HG02588 (cell line): ENCODE data around the gene ARHGEF28.

ENCODE experiments used
- ATAC-seq: cut with Tn5 transposase; IDR thresholded peaks from one replicate; pipeline ENCODE4 v1.9.1; 2021; ENCODE audit warnings: mild to moderate bottlenecking, moderate library complexity; ENCODE audit not compliant: unreplicated experiment

The ARHGEF28 gene

GRCh38 chr5:73619606-73620333 lies 6.2 kb upstream of the ARHGEF28 start:
- no peak for ATAC-seq

GRCh38 chr5:73620334-73620687 lies 5.7 kb upstream of the ARHGEF28 start:
- no peak for ATAC-seq

- no peak for ATAC-seq
Observed at GRCh38 chr5:73623060-73623459, 2.9 kb upstream of the ARHGEF28 start.

- no peak for ATAC-seq
Observed at GRCh38 chr5:73623901-73624404, 2.0 kb upstream of the ARHGEF28 start.

GRCh38 chr5:73624888-73625287 lies 1.1 kb upstream of the ARHGEF28 start:
- ATAC-seq: no peak

- ATAC-seq: no peak
Observed at GRCh38 chr5:73625372-73625943, 538 bp upstream of the ARHGEF28 start.

- no peak for ATAC-seq
Observed at GRCh38 chr5:73626814-73627313, 868 bp downstream of the ARHGEF28 start.

- no peak for ATAC-seq
Observed at GRCh38 chr5:73629456-73629855, 3.5 kb downstream of the ARHGEF28 start.

- ATAC-seq: no peak
Observed at GRCh38 chr5:73630765-73631164, 4.8 kb downstream of the ARHGEF28 start.

GRCh38 chr5:73631500-73631899 lies 5.5 kb downstream of the ARHGEF28 start:
- ATAC-seq: no peak

GRCh38 chr5:73633060-73633459 lies 7.1 kb downstream of the ARHGEF28 start:
- ATAC-seq: no peak

GRCh38 chr5:73636408-73636807 lies 10.4 kb downstream of the ARHGEF28 start:
- no peak for ATAC-seq

- no peak for ATAC-seq
Observed at GRCh38 chr5:73637565-73637964, 11.6 kb downstream of the ARHGEF28 start.

- ATAC-seq: no peak
Observed at GRCh38 chr5:73638344-73639095, 12.5 kb downstream of the ARHGEF28 start.

- ATAC-seq: no peak
Observed at GRCh38 chr5:73640861-73641320, 14.9 kb downstream of the ARHGEF28 start.

GRCh38 chr5:73641811-73642210 lies 15.8 kb downstream of the ARHGEF28 start:
- no peak for ATAC-seq

- ATAC-seq: no peak
Observed at GRCh38 chr5:73642344-73642743, 16.3 kb downstream of the ARHGEF28 start.

GRCh38 chr5:73644385-73644963 lies 18.5 kb downstream of the ARHGEF28 start:
- no peak for ATAC-seq

- ATAC-seq: no peak
Observed at GRCh38 chr5:73647721-73648120, 21.7 kb downstream of the ARHGEF28 start.

GRCh38 chr5:73648515-73648914 lies 22.5 kb downstream of the ARHGEF28 start:
- ATAC-seq: no peak

- ATAC-seq: no peak
Observed at GRCh38 chr5:73649926-73650325, 23.9 kb downstream of the ARHGEF28 start.
